DOHH2 (cell line): ENCODE measurements around the gene IFITM2.
"Not testable (repeated sequence)": the region's sequence is repeated elsewhere in the genome, so short reads cannot be mapped to it uniquely, and the experiment has no call there.

Experiments
- H3F3A ChIP-seq: fragments of 200-600 bp; sonication (generic), shearing (Covaris generic); 2 replicates; pipeline ENCODE4 v1.6.0; 2016; ENCODE audit warnings: antibody characterized with exemption, mild to moderate bottlenecking; ENCODE audit not compliant: control insufficient read depth, insufficient read depth
- H3K27ac ChIP-seq: fragments of 200-600 bp; sonication (generic); 2 replicates; pipeline ENCODE4 v1.5.1; 2014; ENCODE audit warnings: low read depth, mild to moderate bottlenecking, low read length, moderate library complexity
- H3K27me3 ChIP-seq: fragments of 200-600 bp; sonication (generic); 2 replicates; pipeline ENCODE4 v1.6.1; 2014; ENCODE audit warnings: mild to moderate bottlenecking, low read length, mixed read lengths; ENCODE audit not compliant: control insufficient read depth
- H3K36me3 ChIP-seq: fragments of 200-600 bp; sonication (generic); 2 replicates; pipeline ENCODE4 v1.6.1; 2014; ENCODE audit warnings: mild to moderate bottlenecking, low read length, moderate library complexity, mixed read lengths; ENCODE audit not compliant: control insufficient read depth
- H3K4me1 ChIP-seq: fragments of 200-600 bp; sonication (generic); 2 replicates; pipeline ENCODE4 v1.6.1; 2014; ENCODE audit warnings: mild to moderate bottlenecking, low read length, mixed read lengths; ENCODE audit not compliant: control insufficient read depth
- H3K4me2 ChIP-seq: fragments of 200-600 bp; sonication (generic); 2 replicates; pipeline ENCODE4 v1.6.0; 2014; ENCODE audit warnings: mild to moderate bottlenecking, low read length, moderate library complexity
- H3K4me3 ChIP-seq: fragments of 200-600 bp; sonication (generic); 2 replicates; pipeline ENCODE4 v1.5.1; 2014; ENCODE audit warnings: mild to moderate bottlenecking, low read length, mixed read lengths
- H3K79me2 ChIP-seq: fragments of 200-600 bp; sonication (generic); 2 replicates; pipeline ENCODE4 v1.6.1; 2014; ENCODE audit warnings: mild to moderate bottlenecking, low read length, mixed read lengths; ENCODE audit not compliant: control insufficient read depth
- H3K9me2 ChIP-seq: fragments of 200-600 bp; sonication (generic); replicated peaks from 2 replicates; pipeline ENCODE4 v1.6.1; 2014; ENCODE audit warnings: mild to moderate bottlenecking, low read length, mixed read lengths; ENCODE audit not compliant: control insufficient read depth
- H3K9me3 ChIP-seq: fragments of 200-600 bp; sonication (generic); 2 replicates; pipeline ENCODE4 v1.6.1; 2014; ENCODE audit warnings: antibody characterized with exemption, low read length, mixed read lengths; ENCODE audit not compliant: control insufficient read depth, insufficient read depth
- H4K20me1 ChIP-seq: fragments of 200-600 bp; sonication (generic); 2 replicates; pipeline ENCODE4 v1.6.0; 2014; ENCODE audit warnings: low read depth, mild to moderate bottlenecking, antibody characterized with exemption, low read length, moderate library complexity; ENCODE audit not compliant: control insufficient read depth, insufficient read depth
- EZH2phosphoT487 ChIP-seq: fragments of 200-600 bp; sonication (generic); IDR thresholded peaks from 2 replicates; pipeline ENCODE4 v1.6.1; 2017; ENCODE audit warnings: borderline replicate concordance, mild to moderate bottlenecking, antibody characterized with exemption, low read length, moderate library complexity, mixed read lengths
- TF ChIP-seq, protein P1 (sequence below): fragments of 200-600 bp; sonication (generic); IDR thresholded peaks from one replicate; pipeline ENCODE4 v1.5.1; 2014; ENCODE audit warnings: antibody characterized with exemption, mild to moderate bottlenecking, low read depth, low read length; ENCODE audit not compliant: poor library complexity, severe bottlenecking

Gene IFITM2

DNA sequence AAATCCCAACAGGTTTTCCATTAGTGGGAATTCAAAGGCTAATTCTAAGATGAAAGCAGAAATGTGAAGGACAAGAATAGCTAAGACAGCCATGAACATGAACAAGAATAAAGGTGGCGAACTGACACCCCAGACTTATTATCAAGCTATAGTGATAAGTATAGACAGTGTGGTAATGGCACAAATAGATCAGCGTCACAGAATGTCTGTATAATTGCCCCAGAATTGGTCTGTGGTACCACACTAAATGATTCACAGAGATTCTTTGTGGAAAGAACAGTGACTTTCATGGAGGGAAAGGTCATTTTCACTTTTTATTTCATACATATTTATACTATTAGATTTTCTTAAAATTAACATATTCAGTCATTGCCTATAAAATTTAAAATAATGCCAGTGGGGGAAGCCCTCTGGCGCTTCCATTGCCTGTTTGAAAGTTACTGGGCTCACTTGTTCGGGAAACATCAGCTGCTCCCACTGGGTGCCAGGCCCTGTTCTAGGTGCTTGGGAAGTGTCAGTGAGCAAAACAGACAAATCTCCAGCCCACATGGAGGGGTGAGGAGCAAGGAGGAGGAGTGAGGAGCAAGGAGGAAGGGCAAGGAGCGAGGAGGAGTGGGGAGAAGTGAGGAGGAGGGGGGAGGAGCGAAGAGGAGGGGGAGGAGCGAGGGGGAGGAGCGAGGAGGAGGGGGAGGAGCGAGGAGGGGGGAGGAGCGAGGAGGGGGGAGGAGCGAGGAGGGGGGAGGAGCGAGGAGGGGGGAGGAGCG lies 40.8 kb upstream of the IFITM2 start:
- Histone ChIP-seq H3F3A (peaks cover 42% of the 10 kb centered on the region), H3K36me3 (0 out of 2 replicates have a peak, but pooled peaks cover 3% of the 10 kb centered on the region), H3K27me3 (no peaks in the 10 kb centered on the region), H3K9me2 (no peaks in the 10 kb centered on the region), H3K4me1 (peaks cover 44% of the 10 kb centered on the region), H3K27ac (no peak overlapping the region), H3K79me2 (peaks cover 9% of the 10 kb centered on the region), H3K9me3 (0 out of 2 replicates have a peak, but pooled peaks cover 4% of the 10 kb centered on the region), H3K4me2 (peak overlapping the region; percentile 39; the same call in 1 of the 2 replicates), H3K4me3 (0 out of 2 replicates have a peak overlapping the region, but pooled peaks have one; percentile 35), H4K20me1 (no peaks in the 10 kb centered on the region)
- TF ChIP-seq EZH2phosphoT487: no peak
- TF ChIP-seq, protein P1, sequence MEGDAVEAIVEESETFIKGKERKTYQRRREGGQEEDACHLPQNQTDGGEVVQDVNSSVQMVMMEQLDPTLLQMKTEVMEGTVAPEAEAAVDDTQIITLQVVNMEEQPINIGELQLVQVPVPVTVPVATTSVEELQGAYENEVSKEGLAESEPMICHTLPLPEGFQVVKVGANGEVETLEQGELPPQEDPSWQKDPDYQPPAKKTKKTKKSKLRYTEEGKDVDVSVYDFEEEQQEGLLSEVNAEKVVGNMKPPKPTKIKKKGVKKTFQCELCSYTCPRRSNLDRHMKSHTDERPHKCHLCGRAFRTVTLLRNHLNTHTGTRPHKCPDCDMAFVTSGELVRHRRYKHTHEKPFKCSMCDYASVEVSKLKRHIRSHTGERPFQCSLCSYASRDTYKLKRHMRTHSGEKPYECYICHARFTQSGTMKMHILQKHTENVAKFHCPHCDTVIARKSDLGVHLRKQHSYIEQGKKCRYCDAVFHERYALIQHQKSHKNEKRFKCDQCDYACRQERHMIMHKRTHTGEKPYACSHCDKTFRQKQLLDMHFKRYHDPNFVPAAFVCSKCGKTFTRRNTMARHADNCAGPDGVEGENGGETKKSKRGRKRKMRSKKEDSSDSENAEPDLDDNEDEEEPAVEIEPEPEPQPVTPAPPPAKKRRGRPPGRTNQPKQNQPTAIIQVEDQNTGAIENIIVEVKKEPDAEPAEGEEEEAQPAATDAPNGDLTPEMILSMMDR: no peak

- Histone ChIP-seq H3K27me3 (no peaks in the 10 kb centered on the region), H3K79me2 (peaks cover 9% of the 10 kb centered on the region), H3K4me1 (peaks cover 38% of the 10 kb centered on the region), H3K4me3 (peak overlapping the region; percentile 77), H3K9me3 (0 out of 2 replicates have a peak, but pooled peaks cover 4% of the 10 kb centered on the region), H3K36me3 (0 out of 2 replicates have a peak, but pooled peaks cover 3% of the 10 kb centered on the region), H3F3A (peaks cover 42% of the 10 kb centered on the region), H3K9me2 (no peaks in the 10 kb centered on the region), H3K4me2 (peak overlapping the region; percentile 90), H4K20me1 (no peaks in the 10 kb centered on the region), H3K27ac (peak overlapping the region; percentile 92)
- TF ChIP-seq, protein P1: no peak
- no peak for TF ChIP-seq EZH2phosphoT487
Observed at GRCh38 chr11:267491-267994, 40.1 kb upstream of the IFITM2 start.

DNA sequence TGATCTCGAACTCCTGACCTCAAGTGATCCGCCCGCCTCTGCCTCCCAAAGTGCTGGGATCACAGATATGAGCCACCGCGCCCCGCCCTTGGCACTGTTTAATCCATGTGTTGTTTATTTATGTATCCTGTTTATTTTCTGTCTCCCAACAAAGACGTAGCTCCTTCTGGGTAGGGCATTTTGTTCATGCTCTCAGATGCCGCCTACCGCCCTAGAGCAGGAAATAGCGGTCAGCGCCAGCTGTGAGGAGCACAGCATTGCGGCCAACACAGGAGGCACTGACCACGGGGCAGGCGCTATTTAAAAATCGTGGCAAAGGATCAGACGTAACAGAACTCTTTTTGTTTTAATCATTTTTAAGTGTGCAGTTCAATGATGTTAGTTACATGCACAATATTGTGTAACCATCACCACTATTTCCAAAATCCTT lies 38.9 kb upstream of the IFITM2 start:
- TF ChIP-seq, protein P1: peak; percentile 36
- not testable (repeated sequence) for H3K79me2 ChIP-seq, H3K36me3 ChIP-seq, H3K9me2 ChIP-seq, H3K9me3 ChIP-seq, H4K20me1 ChIP-seq, H3K27me3 ChIP-seq
- H3K4me2 ChIP-seq: peak overlapping the region; percentile 90
- peak overlapping the region; percentile 92 for H3K27ac ChIP-seq
- H3K4me1 ChIP-seq: peaks cover 37% of the 10 kb centered on the region
- H3F3A ChIP-seq: peaks cover 44% of the 10 kb centered on the region
- H3K4me3 ChIP-seq: peak overlapping the region; percentile 77
